Measurements from ENCODE around the gene BCL2A1.
"Not testable (repeated sequence)": the region's sequence is repeated elsewhere in the genome, so short reads cannot be mapped to it uniquely, and the experiment has no call there.

Gene BCL2A1

DNA sequence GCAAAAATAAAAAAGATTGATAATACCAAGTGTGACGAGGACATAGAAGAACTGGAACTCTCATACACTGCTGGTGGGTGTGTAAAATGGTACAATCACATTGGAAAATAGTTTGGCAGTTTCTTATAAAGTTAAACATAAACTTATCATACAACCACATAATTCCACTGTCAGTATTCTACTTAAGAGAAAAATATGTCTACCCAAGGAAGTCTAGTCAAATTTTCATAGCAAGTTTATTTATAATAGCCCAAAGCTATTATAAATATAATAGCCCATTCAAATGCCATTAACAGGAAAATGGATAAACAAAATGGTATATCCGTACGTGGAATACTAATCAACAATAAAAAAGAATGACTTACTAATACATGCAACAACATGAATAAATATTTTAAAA, 40.6 kb upstream of the BCL2A1 start:
- no peak for TF ChIP-seq ZFX (IDR thresholded peaks at IDR 0.05)
- TF ChIP-seq, protein P1, sequence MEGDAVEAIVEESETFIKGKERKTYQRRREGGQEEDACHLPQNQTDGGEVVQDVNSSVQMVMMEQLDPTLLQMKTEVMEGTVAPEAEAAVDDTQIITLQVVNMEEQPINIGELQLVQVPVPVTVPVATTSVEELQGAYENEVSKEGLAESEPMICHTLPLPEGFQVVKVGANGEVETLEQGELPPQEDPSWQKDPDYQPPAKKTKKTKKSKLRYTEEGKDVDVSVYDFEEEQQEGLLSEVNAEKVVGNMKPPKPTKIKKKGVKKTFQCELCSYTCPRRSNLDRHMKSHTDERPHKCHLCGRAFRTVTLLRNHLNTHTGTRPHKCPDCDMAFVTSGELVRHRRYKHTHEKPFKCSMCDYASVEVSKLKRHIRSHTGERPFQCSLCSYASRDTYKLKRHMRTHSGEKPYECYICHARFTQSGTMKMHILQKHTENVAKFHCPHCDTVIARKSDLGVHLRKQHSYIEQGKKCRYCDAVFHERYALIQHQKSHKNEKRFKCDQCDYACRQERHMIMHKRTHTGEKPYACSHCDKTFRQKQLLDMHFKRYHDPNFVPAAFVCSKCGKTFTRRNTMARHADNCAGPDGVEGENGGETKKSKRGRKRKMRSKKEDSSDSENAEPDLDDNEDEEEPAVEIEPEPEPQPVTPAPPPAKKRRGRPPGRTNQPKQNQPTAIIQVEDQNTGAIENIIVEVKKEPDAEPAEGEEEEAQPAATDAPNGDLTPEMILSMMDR (conservative IDR thresholded peaks at IDR 0.05): no peak
- H3K27ac ChIP-seq: no peak overlapping the region

DNA sequence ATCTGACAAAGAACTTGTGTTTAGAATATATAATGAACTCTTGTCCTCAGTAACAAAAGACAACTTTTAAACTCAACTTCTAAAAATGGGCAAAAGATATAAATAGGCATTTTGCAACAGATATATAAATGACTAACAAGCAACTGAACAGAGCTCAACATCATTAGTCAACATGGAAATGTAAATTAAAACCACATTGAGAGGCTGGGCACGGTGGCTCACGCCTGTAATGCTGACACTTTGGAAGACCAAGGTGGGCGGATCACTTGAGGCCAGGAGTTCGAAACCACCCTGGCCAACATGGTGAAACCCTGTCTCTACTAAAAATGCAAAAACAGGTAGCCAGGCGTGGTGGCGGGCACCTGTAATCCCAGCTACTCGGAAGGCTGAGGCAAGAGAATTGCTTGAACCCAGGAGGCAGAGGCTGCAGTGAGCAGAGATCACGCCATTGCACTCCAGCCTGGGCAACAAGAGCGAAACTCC, 40.1 kb upstream of the BCL2A1 start:
- not testable (repeated sequence) for H3K27ac ChIP-seq

DNA sequence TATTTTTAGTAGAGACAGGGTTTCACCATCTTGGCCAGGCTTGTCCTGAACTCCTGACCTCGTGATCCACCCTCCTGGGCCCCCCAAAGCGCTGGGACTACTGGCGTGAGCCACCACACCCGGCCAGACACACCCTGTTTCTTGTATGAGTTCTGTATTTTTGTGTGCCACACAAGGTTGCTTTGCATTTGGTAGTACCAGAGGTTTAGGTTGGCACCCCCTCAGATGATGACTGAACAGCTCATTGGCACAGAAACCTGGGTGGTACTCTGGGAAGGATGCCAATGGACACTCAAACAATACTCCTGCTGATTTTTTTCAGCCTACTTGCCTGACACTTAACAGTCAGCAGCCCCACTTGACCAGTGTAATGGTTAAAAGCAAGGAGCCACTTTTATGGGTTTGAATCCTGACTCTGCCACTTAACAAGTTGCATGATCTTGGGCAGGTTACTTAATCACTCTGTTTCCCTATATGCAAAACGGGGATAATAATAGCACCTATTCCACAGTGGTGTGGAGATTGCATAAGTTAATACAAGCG, 39.2 kb upstream of the BCL2A1 start:
- no peak overlapping the region for H3K27ac ChIP-seq

DNA sequence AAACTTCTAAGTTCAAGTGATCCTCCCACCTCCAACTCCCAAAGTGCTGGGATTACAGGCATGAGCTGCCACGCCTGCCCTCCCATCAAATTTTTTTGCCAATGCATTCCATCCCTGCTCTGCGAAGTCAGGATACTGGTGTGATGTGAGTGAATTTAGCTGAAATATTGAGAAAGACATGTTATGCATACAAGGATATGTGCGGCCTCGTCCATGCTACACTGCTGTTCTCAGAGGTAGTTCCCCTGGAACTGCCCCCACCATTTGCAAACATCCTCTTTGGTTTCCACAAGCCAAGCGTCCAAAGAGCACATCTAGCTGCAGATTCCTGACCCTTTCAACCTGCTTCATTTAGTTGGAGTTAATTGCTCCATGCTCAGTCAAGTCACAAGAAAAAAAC, 36.5 kb upstream of the BCL2A1 start:
- H3K27ac ChIP-seq: no peak overlapping the region
- TF ChIP-seq, protein P1 (conservative IDR thresholded peaks at IDR 0.05): no peak
- no peak for TF ChIP-seq ZFX (IDR thresholded peaks at IDR 0.05)

More for the DNA sequence above, 39.2 kb upstream of the BCL2A1 start:
- no peak for TF ChIP-seq ZFX (IDR thresholded peaks at IDR 0.05)
- TF ChIP-seq, protein P1 (conservative IDR thresholded peaks at IDR 0.05): no peak

DNA sequence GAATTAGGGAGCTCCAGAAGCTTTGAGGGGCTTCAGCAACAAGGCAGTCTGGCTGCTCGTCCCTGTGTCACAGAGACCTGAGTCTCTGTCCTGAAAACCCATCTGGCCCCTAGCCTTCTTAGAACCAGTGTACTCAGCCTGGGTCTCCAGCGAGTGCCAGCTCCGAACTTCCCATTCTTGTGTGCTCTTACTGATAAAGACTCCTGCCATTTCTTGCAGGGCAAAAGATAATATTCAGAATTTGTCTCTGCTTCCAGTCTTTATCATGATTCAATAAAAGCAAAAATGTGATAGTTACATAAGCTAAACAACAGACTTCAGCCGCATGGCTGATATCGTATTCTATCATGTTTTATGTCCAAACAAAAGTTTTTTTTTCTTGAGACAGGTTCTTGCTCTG, 36.0 kb upstream of the BCL2A1 start:
- no peak overlapping the region for H3K27ac ChIP-seq
- TF ChIP-seq, protein P1 (conservative IDR thresholded peaks at IDR 0.05): no peak
- TF ChIP-seq ZFX (IDR thresholded peaks at IDR 0.05): no peak

DNA sequence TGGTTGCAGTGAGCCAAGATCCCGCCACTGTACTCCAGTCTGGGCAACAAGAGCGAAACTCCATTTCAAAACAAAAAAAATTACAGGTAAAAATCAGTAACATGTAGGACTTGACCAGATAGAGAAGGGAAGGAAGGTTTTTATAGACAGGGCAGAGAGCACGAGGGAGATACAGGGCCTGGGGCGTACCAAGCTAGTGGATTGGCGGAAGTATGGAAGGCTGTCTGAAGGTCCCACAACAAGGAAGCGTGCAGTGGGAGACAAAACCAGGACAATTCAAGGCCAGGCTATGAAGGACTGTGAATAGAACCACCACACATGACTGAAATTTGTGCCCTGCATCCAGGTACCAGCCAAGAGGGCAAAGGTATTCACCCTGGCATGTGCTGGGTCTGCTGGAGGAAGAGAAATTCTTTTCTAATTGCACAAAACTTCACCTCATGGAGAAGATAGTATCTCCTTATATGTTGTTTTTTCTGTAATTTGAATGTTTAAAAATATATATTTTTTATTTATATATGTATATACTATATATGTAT, 33.0 kb upstream of the BCL2A1 start:
- no peak overlapping the region for H3K27ac ChIP-seq
- no peak for TF ChIP-seq ZFX (IDR thresholded peaks at IDR 0.05)
- TF ChIP-seq, protein P1 (conservative IDR thresholded peaks at IDR 0.05): no peak

DNA sequence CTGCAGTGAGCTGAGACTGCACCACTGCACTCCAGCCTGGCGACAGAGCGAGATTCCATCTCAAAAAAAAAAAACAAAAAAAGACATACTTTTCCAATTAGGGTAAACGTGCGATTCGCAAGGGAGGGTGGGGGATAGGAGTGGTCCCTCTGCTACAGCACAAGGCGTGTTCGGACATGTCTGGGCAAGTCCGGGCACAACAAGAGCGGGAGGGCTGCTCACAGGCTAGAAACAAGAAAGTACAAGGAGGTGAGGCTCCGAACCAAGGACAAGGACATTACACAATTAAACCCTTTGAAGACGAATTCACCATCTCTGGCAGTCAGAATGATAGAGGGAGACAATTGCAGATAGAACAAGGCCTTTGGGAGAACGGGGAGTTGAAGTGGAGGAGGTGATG, 32.2 kb upstream of the BCL2A1 start:
- TF ChIP-seq ZFX (IDR thresholded peaks at IDR 0.05): no peak
- TF ChIP-seq, protein P1 (conservative IDR thresholded peaks at IDR 0.05): no peak
- no peak overlapping the region; the same call in 1 of the 2 replicates for H3K27ac ChIP-seq

DNA sequence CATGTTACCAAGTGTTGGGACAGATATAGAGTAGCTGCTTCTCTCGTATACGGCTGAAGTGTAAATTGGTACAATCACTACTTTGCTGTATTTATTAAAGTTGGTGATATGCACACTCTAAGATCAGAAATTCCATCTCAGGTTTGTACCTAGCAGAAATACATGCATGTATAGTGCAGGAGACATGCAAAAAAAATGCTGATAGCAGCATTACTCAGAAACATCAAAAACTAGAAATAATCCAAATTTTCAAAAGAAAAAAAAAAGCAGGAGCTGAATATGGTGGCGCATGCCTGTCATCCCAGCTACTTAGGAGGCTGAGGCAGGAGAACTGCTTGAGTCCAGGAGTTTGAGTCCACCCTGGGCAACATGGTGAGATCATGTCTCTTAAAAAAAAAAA, 31.3 kb upstream of the BCL2A1 start:
- H3K27ac ChIP-seq: no peak overlapping the region
- TF ChIP-seq, protein P1 (conservative IDR thresholded peaks at IDR 0.05): no peak
- TF ChIP-seq ZFX (IDR thresholded peaks at IDR 0.05): no peak

Measured in C4-2B (cell line).